ENCODE results near the gene ATP6V1G1. TPM values are rescaled to one million over a fixed set of nuclear protein-coding genes. Genes with fewer than 3 reads are reported as not detected.
A peak's percentile ranks its signal among the peaks of the same experiment; 100 is the strongest.

The ATP6V1G1 gene
- total RNA-seq, 2 donors from 2014 or later: 109 to 153 TPM

DNA sequence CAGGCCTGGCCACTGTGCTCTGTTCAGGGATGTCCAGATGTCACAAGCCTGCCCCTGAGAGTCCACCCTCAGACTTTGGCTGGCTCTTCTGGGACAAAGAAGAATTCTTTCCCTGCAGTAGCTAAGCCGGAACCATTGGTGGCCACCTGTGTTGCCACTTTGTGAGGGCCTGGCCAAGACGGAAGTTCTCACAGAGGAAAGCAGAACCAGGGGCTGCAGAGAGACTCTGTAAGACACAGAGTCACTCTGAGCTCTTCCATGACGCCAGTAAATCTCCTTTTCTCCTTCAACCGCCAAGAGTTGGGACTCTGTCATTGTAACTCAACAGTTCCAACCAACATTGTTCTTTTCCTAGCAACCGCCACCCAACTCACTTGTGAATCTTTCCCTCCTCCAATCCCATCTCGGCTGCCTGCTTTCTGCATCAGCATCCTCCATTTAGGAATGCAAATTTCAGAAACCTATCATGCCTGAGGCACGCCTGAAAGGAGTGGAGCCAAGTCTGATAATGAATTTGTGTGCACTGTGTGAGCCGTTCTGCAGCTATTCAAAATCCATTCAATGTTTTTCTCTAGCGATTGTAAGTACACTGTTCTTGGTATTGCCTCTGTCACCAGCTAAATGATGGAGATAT, 37.8 kb upstream of the ATP6V1G1 start:
- no peak for ATAC-seq (ENCODE audit: insufficient number of reproducible peaks, low FRiP score, low read depth)
- no peak overlapping the region for H3K4me3 ChIP-seq
- no peak overlapping the region for H3K27ac ChIP-seq
- H3K9me3 ChIP-seq: no peaks in the 10 kb centered on the region
- no peaks in the 10 kb centered on the region for H3K36me3 ChIP-seq
- no peaks in the 10 kb centered on the region for H3K27me3 ChIP-seq (replicated peaks; ENCODE audit: insufficient read depth)
- no peak for DNase-seq (ENCODE audit: low spot score)
- TF ChIP-seq CTCF (IDR thresholded peaks at IDR 0.05): no peak
- peaks cover 0 to 5% of the 10 kb centered on the region in 2 donors for H3K4me1 ChIP-seq (ENCODE audit: control insufficient read depth in 1 of 2, low read depth in 2 of 2)

GRCh38 chr9:114551750-114552685, 35.6 kb upstream of the ATP6V1G1 start:
- ATAC-seq (ENCODE audit: insufficient number of reproducible peaks, low FRiP score, low read depth): peak; percentile 89
- Histone ChIP-seq H3K27me3 (replicated peaks; ENCODE audit: insufficient read depth) (no peaks in the 10 kb centered on the region), H3K4me1 (ENCODE audit: control insufficient read depth in 1 of 2, low read depth in 2 of 2) (peaks cover 0 to 5% of the 10 kb centered on the region in 2 donors), H3K4me3 (no peak overlapping the region), H3K27ac (peak overlapping the region in 1 of 2 donors; percentile 35), H3K9me3 (no peaks in the 10 kb centered on the region), H3K36me3 (no peaks in the 10 kb centered on the region)
- peak; percentile 56 for DNase-seq (ENCODE audit: low spot score)
- TF ChIP-seq CTCF (IDR thresholded peaks at IDR 0.05): no peak

- no peaks in the 10 kb centered on the region for H3K36me3 ChIP-seq
- DNase-seq (ENCODE audit: low spot score): no peak
- H3K27ac ChIP-seq: no peak overlapping the region
- H3K27me3 ChIP-seq (replicated peaks; ENCODE audit: insufficient read depth): no peaks in the 10 kb centered on the region
- no peak for TF ChIP-seq CTCF (IDR thresholded peaks at IDR 0.05)
- no peak for ATAC-seq (ENCODE audit: insufficient number of reproducible peaks, low FRiP score, low read depth)
- no peaks in the 10 kb centered on the region for H3K9me3 ChIP-seq
- no peak overlapping the region for H3K4me3 ChIP-seq
- H3K4me1 ChIP-seq (ENCODE audit: control insufficient read depth in 1 of 2, low read depth in 2 of 2): peaks cover 0 to 5% of the 10 kb centered on the region in 2 donors
These were observed 34.9 kb upstream of the ATP6V1G1 start for GRCh38 chr9:114552706-114553105.

GRCh38 chr9:114553202-114553601, 34.4 kb upstream of the ATP6V1G1 start:
- Histone ChIP-seq H3K4me3 (no peak overlapping the region), H3K27me3 (replicated peaks; ENCODE audit: insufficient read depth) (no peaks in the 10 kb centered on the region), H3K9me3 (no peaks in the 10 kb centered on the region), H3K36me3 (no peaks in the 10 kb centered on the region), H3K27ac (no peak overlapping the region), H3K4me1 (ENCODE audit: control insufficient read depth in 1 of 2, low read depth in 2 of 2) (peaks cover 0 to 5% of the 10 kb centered on the region in 2 donors)
- TF ChIP-seq CTCF (IDR thresholded peaks at IDR 0.05): no peak
- no peak for ATAC-seq (ENCODE audit: insufficient number of reproducible peaks, low FRiP score, low read depth)
- no peak for DNase-seq (ENCODE audit: low spot score)

DNA sequence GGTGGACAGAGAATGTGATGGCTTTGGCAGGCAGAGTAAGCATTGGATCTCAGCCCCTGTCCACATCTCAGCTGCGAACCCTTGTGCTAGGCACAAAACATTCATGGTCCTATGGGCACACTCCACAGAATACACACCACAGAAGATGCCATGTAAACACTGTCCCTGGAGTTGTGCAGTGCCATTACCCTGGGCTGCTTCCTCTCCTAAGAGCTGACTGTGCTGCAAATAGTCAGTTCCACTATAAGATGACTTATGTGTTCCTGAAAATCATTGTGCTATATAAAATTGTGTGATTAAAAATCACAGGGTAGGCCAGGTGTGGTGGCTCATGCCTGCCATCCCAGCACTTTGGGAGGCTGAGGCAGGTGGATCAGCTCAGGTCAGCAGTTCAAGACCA, 31.9 kb upstream of the ATP6V1G1 start:
- no peaks in the 10 kb centered on the region for H3K27me3 ChIP-seq (replicated peaks; ENCODE audit: insufficient read depth)
- ATAC-seq (ENCODE audit: insufficient number of reproducible peaks, low FRiP score, low read depth) (no peak), DNase-seq (ENCODE audit: low spot score) (no peak)
- H3K9me3 ChIP-seq: no peaks in the 10 kb centered on the region
- H3K4me1 ChIP-seq (ENCODE audit: control insufficient read depth in 1 of 2, low read depth in 2 of 2): peaks cover 0 to 5% of the 10 kb centered on the region in 2 donors
- no peak for TF ChIP-seq CTCF (IDR thresholded peaks at IDR 0.05)
- H3K4me3 ChIP-seq: no peak overlapping the region
- H3K27ac ChIP-seq: no peak overlapping the region
- no peaks in the 10 kb centered on the region for H3K36me3 ChIP-seq

Measured in thoracic aorta (tissue), 2 donors.